Progenitor cell of endocrine pancreas (in vitro differentiated cells): ENCODE data around the gene G3BP2. TPM values are rescaled to one million over a fixed set of nuclear protein-coding genes. Genes with fewer than 3 reads are reported as not detected.

Experiments
- total RNA-seq: library from RNA; stranded (reverse); gene quantifications from 2 replicates; pipeline ENCODE4 v1.2.1, GENCODE V29; 2021

The G3BP2 gene
- total RNA-seq, 1 donor from 2014 or later: 157 TPM

Other genes starting within 250 kb of the G3BP2 start
- 36.0 and 39.5 TPM in 2 replicates for gene RCHY1, start 159.0 kb downstream of the G3BP2 start, total RNA-seq
- 20.0 and 26.2 TPM in 2 replicates for gene THAP6, start 158.9 kb downstream of the G3BP2 start, total RNA-seq
- not detected in 2 replicates for gene ODAPH, start 117.3 kb downstream of the G3BP2 start, total RNA-seq
- 3.0 and 3.6 TPM in 2 replicates for gene CDKL2, start 42.9 kb downstream of the G3BP2 start, total RNA-seq
- 54.4 and 54.9 TPM in 2 replicates for gene USO1, start 51.2 kb upstream of the G3BP2 start, total RNA-seq
- gene PPEF2, start 229.0 kb upstream of the G3BP2 start, total RNA-seq: not detected in 2 replicates